Measurements from ENCODE around the gene C1QBP.

DNA sequence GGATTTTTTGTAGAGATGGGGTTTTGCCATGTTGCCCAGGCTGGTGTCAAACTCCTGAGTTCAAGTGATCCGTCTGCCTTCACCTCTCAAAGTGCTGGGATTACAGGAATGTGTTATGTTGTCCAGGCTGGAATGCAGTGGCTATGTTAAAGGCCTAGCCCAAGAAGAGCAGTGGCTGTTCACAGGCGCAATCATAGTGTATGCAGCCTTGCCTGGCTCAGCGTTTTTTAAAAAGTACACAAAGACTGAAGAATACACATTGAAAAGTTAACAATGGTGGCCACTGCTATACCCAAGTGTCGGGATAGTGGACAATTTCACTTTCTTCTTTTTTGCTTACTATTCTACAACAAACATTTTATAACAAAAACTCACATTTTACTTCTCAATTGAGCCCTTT lies 40.0 kb upstream of the C1QBP start:
- TF ChIP-seq POLR2A (IDR thresholded peaks at IDR 0.05) (no peak), EP300 (IDR thresholded peaks at IDR 0.05) (no peak)
- TF ChIP-seq, protein P1, sequence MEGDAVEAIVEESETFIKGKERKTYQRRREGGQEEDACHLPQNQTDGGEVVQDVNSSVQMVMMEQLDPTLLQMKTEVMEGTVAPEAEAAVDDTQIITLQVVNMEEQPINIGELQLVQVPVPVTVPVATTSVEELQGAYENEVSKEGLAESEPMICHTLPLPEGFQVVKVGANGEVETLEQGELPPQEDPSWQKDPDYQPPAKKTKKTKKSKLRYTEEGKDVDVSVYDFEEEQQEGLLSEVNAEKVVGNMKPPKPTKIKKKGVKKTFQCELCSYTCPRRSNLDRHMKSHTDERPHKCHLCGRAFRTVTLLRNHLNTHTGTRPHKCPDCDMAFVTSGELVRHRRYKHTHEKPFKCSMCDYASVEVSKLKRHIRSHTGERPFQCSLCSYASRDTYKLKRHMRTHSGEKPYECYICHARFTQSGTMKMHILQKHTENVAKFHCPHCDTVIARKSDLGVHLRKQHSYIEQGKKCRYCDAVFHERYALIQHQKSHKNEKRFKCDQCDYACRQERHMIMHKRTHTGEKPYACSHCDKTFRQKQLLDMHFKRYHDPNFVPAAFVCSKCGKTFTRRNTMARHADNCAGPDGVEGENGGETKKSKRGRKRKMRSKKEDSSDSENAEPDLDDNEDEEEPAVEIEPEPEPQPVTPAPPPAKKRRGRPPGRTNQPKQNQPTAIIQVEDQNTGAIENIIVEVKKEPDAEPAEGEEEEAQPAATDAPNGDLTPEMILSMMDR (IDR thresholded peaks at IDR 0.05): no peak

All from ovary (tissue), 3 donors.